ENCODE data around the gene ANKRD35.
A peak's percentile ranks its signal among the peaks of the same experiment; 100 is the strongest.

The ANKRD35 gene

DNA sequence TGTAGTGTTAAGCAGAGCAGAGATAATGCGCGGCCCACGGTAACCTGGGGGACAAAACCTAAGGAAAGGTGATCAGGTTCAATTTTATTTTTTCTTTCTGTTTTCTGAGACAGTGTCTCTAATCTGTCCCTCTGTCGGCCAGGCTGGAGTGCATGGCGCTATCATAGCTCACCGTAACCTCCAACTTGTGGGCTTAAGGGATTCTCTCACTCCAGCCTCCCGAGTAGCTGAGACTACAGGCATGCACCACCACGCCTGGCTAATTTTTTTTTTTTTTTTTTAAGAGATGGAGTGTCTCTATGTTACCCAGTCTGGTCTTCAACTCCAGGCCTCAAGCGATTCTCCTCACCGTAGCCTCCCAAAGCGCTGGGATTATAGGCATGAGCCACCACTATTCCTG, 724 bp upstream of the ANKRD35 start:
- TF ChIP-seq, protein P1, sequence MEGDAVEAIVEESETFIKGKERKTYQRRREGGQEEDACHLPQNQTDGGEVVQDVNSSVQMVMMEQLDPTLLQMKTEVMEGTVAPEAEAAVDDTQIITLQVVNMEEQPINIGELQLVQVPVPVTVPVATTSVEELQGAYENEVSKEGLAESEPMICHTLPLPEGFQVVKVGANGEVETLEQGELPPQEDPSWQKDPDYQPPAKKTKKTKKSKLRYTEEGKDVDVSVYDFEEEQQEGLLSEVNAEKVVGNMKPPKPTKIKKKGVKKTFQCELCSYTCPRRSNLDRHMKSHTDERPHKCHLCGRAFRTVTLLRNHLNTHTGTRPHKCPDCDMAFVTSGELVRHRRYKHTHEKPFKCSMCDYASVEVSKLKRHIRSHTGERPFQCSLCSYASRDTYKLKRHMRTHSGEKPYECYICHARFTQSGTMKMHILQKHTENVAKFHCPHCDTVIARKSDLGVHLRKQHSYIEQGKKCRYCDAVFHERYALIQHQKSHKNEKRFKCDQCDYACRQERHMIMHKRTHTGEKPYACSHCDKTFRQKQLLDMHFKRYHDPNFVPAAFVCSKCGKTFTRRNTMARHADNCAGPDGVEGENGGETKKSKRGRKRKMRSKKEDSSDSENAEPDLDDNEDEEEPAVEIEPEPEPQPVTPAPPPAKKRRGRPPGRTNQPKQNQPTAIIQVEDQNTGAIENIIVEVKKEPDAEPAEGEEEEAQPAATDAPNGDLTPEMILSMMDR (IDR thresholded peaks at IDR 0.05; ENCODE audit: low read depth, low read length, missing control alignments) = no peak
- DNase-seq (ENCODE audit: extremely low read depth, low read depth) = no peak

DNA sequence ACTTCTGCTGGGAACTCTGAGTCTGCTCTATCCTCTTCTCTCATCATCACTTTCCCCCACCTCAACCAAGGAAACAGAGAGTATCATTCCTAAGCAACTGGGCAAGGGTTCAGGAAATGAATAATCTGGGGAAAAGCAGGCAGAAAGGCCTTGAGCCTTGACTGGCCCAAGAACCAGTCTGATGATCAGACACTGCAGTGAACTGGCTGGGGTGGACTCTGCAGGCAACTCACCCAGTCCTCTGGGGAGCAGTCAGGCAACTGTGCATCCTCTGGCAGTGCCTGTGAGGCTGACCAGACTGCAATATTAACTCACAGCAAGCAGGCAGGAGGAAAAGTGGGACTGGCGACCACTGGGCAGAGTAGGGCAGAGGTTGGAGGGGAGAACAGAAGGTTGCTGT, 991 bp downstream of the ANKRD35 start:
- TF ChIP-seq, protein P1 (IDR thresholded peaks at IDR 0.05; ENCODE audit: low read depth, low read length, missing control alignments) = no peak

More for the DNA sequence above, 724 bp upstream of the ANKRD35 start:
- H3K4me3 ChIP-seq (replicated peaks; ENCODE audit: low read depth, low read length) = peak overlapping the region; percentile 53

DNA sequence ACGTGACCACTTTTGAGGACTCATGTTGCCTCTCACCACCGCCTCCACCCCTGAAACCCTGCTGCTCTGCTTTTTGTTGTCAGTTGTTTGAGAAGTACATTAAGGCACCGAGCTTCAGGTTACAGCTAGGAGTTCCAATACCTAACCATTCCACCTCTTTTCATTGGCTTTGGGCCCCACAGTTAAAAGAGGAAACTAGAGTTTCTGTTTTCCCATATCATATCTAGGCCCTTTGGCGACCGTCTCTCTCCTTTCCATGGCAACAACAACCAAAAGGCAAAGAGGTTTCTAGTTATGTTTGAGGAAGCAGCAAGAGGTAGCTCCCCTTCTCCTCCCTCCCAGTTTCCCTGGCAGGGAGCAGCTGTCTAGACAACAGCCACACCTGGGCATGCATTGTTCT, 5.9 kb downstream of the ANKRD35 start:
- TF ChIP-seq, protein P1 (IDR thresholded peaks at IDR 0.05; ENCODE audit: low read depth, low read length, missing control alignments) = no peak
- H3K4me3 ChIP-seq (replicated peaks; ENCODE audit: low read depth, low read length) = no peak overlapping the region
- no peak for DNase-seq (ENCODE audit: extremely low read depth, low read depth)

More for the DNA sequence above, 991 bp downstream of the ANKRD35 start:
- no peak for DNase-seq (ENCODE audit: extremely low read depth, low read depth)
- H3K4me3 ChIP-seq (replicated peaks; ENCODE audit: low read depth, low read length) = no peak overlapping the region

DNA sequence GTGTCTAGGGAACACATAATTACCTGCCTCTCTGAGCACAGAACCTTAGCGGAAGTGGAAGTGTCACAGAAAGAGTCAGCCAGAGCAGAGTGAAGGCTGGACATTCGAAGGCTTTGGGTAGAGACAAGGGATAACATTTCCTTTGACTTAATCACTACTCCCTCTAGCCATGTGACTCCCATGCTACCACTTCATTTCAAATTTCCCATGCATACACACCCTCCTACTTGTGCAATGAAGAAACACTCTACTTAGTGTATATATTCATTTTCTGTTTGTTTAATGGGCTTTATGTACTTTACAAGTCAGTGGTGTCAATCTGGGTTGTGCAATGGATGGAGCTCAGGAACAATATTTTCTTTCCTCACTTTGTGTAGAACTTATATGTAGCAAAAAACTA, 6.9 kb downstream of the ANKRD35 start:
- no peak for DNase-seq (ENCODE audit: extremely low read depth, low read depth)
- no peak overlapping the region for H3K4me3 ChIP-seq (replicated peaks; ENCODE audit: low read depth, low read length)
- TF ChIP-seq, protein P1 (IDR thresholded peaks at IDR 0.05; ENCODE audit: low read depth, low read length, missing control alignments) = no peak

DNA sequence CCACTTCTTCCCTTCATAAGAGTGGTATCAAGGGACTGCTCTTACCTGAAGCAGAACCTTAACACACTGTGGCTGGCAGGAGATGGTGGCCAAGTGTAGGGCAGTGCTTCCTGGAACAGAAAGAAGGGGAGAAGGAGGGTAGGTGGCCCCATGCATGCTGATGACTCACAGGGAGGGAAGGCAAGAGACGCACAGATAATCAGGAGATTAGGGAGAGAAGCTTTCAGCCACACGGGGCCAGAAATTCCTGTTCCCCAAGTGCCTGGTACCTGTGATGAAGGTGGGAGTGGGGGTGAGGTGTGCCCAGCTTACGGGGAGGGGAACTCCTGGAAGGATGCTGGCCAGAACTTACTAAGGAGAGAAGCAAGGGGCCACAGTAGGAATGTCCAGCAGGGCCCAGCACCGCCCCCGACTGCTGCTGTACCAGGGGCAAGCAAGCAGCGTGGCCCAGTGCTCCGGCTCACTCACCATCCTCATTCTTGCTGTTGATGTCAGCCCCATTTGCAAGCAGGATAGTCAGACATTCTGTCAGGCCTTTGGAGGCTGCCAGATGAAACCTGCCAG, 7.7 kb downstream of the ANKRD35 start:
- TF ChIP-seq, protein P1 (IDR thresholded peaks at IDR 0.05; ENCODE audit: low read depth, low read length, missing control alignments) = no peak
- no peak for DNase-seq (ENCODE audit: extremely low read depth, low read depth)
- H3K4me3 ChIP-seq (replicated peaks; ENCODE audit: low read depth, low read length) = no peak overlapping the region

DNA sequence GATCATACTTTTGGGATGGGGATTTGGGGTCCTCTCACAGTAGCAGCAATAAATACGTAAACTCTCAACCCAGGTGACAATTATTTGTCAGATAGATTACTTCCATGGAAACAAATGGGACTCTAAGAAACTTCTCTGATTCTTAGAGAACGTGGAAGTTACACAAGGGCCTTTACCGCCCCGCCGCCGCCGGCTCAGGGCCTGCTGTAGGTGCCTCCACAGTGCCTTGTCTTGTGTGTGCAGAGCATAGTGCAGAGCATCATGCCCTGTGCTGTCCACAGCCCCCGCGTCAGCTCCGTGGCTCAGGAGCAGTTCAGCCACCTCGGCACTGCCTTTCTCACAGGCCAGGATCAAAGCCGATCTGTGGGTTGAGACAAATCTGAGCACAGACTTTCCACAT, 11.0 kb downstream of the ANKRD35 start:
- TF ChIP-seq, protein P1 (IDR thresholded peaks at IDR 0.05; ENCODE audit: low read depth, low read length, missing control alignments) = no peak
- no peak overlapping the region for H3K4me3 ChIP-seq (replicated peaks; ENCODE audit: low read depth, low read length)
- DNase-seq (ENCODE audit: extremely low read depth, low read depth) = no peak

Data from HFF-Myc (cell line).